ENCODE measurements around the gene PRRX2. TPM values are rescaled to one million over a fixed set of nuclear protein-coding genes. Genes with fewer than 3 reads are reported as not detected.
A peak's percentile ranks its signal among the peaks of the same experiment; 100 is the strongest.

Gene PRRX2
- total and polyA plus RNA-seq, 2 of the 13 experiments (the other 11 are each of a cell fraction or from before 2014, with no cell fraction given), result 0.05 TPM; not detected in 1

- TF ChIP-seq CREM (IDR thresholded peaks at IDR 0.05) (no peak), CREM (CRISPR knock-in tag; IDR thresholded peaks at IDR 0.05) (no peak), ATM (IDR thresholded peaks at IDR 0.05; ENCODE audit: borderline replicate concordance) (no peak), SATB2 (CRISPR knock-in tag; IDR thresholded peaks at IDR 0.05) (no peak), ARHGAP35 (CRISPR knock-in tag; IDR thresholded peaks at IDR 0.05; ENCODE audit: borderline replicate concordance) (no peak), SMARCC2 (IDR thresholded peaks at IDR 0.05) (no peak), MAF1 (CRISPR knock-in tag; IDR thresholded peaks at IDR 0.05; ENCODE audit: borderline replicate concordance) (no peak), ZKSCAN1 (IDR thresholded peaks at IDR 0.05; ENCODE audit: low read length) (no peak), ZNF589 (CRISPR knock-in tag; conservative IDR thresholded peaks at IDR 0.05) (no peak), ZNF274 (CRISPR knock-in tag; IDR thresholded peaks at IDR 0.05) (0 out of 2 replicates have a peak, but pooled peaks have one; percentile 66), YY1 (IDR thresholded peaks at IDR 0.05; ENCODE audit: insufficient read depth, insufficient replicate concordance, low read depth, low read length) (no peak), ZFP36 (IDR thresholded peaks at IDR 0.05; ENCODE audit: borderline replicate concordance, low read depth, low read length, partially characterized antibody) (no peak), ZNF12 (CRISPR knock-in tag; IDR thresholded peaks at IDR 0.05) (no peak), KDM5B (CRISPR knock-in tag; IDR thresholded peaks at IDR 0.05; ENCODE audit: borderline replicate concordance) (peak; percentile 13; the same call in 1 of the 2 replicates), HOXA5 (CRISPR knock-in tag; IDR thresholded peaks at IDR 0.05) (0 out of 2 replicates have a peak, but pooled peaks have one; percentile 23), SNAPC2 (CRISPR knock-in tag; IDR thresholded peaks at IDR 0.05) (no peak), TCF7L2 (IDR thresholded peaks at IDR 0.05; ENCODE audit: low read depth, low read length) (no peak), ZNF75D (CRISPR knock-in tag; IDR thresholded peaks at IDR 0.05; ENCODE audit: borderline replicate concordance) (no peak), GATAD2A (CRISPR knock-in tag; IDR thresholded peaks at IDR 0.05) (no peak), FOXP1 (IDR thresholded peaks at IDR 0.05) (no peak), FOXP1 (CRISPR knock-in tag; IDR thresholded peaks at IDR 0.05) (no peak), SP1 (IDR thresholded peaks at IDR 0.05) (no peak), SP1 (CRISPR knock-in tag; IDR thresholded peaks at IDR 0.05) (no peak), ZNF724P (CRISPR knock-in tag; IDR thresholded peaks at IDR 0.05; ENCODE audit: borderline replicate concordance) (no peak), ZMYM2 (CRISPR knock-in tag; IDR thresholded peaks at IDR 0.05) (no peak), NR2C2 (CRISPR knock-in tag; IDR thresholded peaks at IDR 0.05; ENCODE audit: borderline replicate concordance) (no peak), ZNF749 (CRISPR knock-in tag; IDR thresholded peaks at IDR 0.05; ENCODE audit: borderline replicate concordance) (no peak)
- TF ChIP-seq, protein P1, sequence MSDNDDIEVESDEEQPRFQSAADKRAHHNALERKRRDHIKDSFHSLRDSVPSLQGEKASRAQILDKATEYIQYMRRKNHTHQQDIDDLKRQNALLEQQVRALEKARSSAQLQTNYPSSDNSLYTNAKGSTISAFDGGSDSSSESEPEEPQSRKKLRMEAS (IDR thresholded peaks at IDR 0.05), result no peak
- TF ChIP-seq, protein P2, sequence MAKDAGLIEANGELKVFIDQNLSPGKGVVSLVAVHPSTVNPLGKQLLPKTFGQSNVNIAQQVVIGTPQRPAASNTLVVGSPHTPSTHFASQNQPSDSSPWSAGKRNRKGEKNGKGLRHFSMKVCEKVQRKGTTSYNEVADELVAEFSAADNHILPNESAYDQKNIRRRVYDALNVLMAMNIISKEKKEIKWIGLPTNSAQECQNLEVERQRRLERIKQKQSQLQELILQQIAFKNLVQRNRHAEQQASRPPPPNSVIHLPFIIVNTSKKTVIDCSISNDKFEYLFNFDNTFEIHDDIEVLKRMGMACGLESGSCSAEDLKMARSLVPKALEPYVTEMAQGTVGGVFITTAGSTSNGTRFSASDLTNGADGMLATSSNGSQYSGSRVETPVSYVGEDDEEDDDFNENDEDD (CRISPR knock-in tag; IDR thresholded peaks at IDR 0.05; ENCODE audit: borderline replicate concordance), result no peak
- TF ChIP-seq, protein P3, sequence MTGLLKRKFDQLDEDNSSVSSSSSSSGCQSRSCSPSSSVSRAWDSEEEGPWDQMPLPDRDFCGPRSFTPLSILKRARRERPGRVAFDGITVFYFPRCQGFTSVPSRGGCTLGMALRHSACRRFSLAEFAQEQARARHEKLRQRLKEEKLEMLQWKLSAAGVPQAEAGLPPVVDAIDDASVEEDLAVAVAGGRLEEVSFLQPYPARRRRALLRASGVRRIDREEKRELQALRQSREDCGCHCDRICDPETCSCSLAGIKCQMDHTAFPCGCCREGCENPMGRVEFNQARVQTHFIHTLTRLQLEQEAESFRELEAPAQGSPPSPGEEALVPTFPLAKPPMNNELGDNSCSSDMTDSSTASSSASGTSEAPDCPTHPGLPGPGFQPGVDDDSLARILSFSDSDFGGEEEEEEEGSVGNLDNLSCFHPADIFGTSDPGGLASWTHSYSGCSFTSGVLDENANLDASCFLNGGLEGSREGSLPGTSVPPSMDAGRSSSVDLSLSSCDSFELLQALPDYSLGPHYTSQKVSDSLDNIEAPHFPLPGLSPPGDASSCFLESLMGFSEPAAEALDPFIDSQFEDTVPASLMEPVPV (CRISPR knock-in tag; IDR thresholded peaks at IDR 0.05), result no peak
- TF ChIP-seq, protein P4, sequence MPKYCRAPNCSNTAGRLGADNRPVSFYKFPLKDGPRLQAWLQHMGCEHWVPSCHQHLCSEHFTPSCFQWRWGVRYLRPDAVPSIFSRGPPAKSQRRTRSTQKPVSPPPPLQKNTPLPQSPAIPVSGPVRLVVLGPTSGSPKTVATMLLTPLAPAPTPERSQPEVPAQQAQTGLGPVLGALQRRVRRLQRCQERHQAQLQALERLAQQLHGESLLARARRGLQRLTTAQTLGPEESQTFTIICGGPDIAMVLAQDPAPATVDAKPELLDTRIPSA (CRISPR knock-in tag; IDR thresholded peaks at IDR 0.05; ENCODE audit: borderline replicate concordance), result no peak
These were observed 72.2 kb downstream of the PRRX2 start (continued) for GRCh38 chr9:129737479-129738274.

All from HepG2 (cell line).